DMS153 treated with DMSO at 0.1 percent for 48 hours (cell line): ENCODE measurements around the gene ZIC1.

ENCODE experiments used
- DNase-seq: peaks from one replicate; lab custom pipeline; 2025; ENCODE audit not compliant: unreplicated experiment; lab: John Stamatoyannopoulos, UW

Gene ZIC1

GRCh38 chr3:147394884-147395225 lies 14.3 kb upstream of the ZIC1 start:
- DNase-seq: no peak

DNA sequence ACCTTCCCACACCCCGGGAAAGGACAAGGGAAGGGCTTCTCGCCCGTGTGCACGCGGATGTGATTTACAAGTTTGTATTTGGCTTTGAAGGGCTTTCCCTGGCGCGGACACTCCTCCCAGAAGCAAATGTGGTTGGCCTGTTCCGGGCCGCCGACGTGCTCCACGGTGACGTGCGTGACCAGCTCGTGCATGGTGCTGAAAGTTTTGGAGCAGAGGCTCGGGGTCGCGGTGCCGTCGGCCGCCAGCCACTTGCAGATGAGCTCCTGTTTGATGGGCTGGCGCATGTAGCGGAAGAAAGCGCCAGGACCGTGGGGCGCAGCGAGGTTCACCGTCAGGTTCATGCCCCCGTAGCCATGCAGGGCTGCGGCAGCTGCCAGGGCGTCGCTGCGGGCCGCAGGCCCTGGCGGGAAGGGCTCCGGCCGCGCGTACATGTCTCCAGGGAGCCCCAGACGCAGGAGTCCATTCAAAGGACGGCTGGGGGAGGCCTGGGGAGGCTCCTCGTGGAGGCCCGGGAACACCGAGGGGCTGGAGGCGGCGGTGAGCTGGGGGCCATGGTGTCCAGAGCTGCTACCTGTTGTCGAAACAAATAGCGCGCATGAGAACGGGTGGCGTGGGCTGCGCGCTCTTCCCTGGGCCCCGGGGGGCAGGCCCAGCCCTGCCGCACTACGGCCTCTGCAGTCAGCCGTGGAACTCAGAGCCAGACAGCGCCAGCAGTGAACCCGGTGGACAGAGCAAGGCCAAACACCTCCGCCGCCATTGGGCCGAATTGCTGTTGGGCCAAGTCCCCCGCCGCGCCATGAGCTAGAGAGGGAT lies 13.1 kb upstream of the ZIC1 start:
- DNase-seq: no peak

DNA sequence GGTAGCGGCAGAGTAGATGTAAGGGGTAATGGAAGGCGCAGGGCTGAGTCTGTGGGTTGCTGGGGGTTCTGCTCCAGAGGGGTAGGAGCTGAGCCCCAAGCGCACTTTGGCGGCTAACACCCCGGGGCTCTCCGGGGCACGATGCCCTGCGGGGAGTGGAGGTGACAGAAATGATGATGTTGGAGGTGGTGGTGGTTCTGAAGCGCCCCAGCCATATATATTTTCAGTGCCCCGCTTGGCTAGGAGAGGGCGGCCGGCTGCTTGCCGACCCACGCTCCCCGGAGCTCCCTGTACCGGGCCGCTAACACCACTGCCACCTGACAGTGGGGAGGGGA lies 12.5 kb upstream of the ZIC1 start:
- no peak for DNase-seq

DNA sequence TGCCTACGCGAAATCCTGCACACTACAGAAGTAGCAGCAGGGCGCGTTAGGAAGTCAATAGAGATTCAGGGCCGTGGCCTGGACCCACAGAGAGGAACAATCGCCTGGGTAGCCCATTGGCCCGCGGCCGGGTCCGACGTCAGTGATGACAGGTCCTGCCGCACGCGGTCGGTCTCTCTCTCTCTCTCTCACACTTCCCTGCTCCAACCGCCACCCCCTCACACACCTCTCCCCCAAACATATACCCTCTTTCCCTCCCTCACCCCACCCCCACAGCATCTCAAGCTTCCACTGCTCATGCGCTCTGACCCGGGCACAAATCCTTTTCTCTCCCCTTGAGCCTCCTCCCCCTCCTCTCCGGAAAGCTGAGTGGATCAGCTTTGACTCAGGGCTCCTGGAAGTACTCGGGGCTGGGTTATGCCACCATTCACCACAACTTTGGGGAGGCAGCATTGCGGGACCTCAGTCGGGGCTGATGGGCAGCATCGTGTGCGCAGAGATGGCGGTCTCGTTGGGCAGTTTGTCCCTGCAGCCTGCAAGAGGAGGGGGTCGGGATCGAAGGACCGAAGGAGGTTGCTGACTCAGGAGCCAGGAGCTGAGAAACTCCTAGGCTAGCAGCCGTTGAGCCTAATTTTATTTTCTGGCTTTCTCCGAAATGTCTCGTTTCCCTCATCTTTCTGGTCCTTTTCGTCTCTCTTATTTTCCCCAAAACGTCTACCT lies 11.8 kb upstream of the ZIC1 start:
- DNase-seq: no peak

GRCh38 chr3:147397875-147398812 lies 11.0 kb upstream of the ZIC1 start:
- DNase-seq: no peak

- no peak for DNase-seq
Measured at GRCh38 chr3:147398813-147399534, 10.2 kb upstream of the ZIC1 start.

DNA sequence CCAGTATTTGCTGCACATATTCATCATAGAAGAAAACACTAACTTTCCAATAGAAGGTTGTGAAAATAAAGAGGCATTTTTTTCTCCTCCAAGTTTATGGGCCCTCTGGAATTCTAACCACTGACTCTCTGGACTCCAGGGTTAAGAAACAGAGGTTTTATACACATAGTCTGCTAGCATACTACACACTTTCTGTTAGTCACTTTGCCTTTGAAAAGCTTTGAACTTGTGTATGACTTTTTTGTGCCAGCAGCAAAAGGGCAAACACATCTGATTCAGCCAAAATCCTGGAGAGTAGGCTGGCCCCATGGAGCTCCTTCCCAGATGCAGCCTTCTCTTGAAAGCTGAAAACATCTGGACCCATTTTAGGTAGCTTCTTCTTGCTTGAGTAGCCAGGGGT lies 9.1 kb upstream of the ZIC1 start:
- no peak for DNase-seq

GRCh38 chr3:147400999-147401398 lies 8.2 kb upstream of the ZIC1 start:
- no peak for DNase-seq

DNA sequence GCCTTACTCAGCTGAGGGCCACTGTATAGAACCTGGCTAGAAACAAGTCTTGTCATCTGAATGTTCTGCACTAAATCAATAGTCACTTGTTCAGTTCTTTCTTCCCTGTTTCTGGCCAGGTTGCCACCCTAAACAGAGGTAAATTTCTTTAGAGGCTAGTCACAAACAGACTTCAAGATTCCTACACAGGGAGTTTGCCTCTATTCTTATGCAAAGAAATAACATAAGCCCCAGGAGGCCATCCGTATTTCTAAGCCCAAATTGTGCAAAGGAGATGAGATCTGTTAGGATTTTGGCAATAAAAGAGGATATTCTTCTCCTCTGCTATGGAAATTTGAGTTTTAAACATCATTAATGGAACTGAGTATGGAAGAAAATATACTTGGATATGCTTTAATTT lies 7.7 kb upstream of the ZIC1 start:
- no peak for DNase-seq

DNA sequence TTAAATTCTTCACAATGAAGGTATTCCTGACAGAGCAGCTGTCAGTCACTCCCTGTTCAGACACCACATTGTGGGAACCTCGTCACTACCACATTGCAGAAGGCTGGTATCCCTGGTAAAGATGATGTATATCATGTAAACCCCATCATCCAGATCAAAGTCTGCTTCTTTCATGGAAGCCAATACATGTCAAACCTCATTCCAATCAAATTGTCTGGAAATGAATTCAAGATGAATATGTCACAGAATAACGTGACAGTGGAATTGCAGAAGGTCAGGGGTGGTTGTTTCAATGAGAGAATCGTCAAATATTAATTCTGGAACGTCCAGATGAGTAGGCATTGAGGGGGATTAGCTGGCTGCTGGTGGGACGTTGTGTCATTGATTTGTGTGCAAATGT lies 7.0 kb upstream of the ZIC1 start:
- DNase-seq: no peak

- no peak for DNase-seq
Measured at GRCh38 chr3:147403511-147403910, 5.7 kb upstream of the ZIC1 start.

DNA sequence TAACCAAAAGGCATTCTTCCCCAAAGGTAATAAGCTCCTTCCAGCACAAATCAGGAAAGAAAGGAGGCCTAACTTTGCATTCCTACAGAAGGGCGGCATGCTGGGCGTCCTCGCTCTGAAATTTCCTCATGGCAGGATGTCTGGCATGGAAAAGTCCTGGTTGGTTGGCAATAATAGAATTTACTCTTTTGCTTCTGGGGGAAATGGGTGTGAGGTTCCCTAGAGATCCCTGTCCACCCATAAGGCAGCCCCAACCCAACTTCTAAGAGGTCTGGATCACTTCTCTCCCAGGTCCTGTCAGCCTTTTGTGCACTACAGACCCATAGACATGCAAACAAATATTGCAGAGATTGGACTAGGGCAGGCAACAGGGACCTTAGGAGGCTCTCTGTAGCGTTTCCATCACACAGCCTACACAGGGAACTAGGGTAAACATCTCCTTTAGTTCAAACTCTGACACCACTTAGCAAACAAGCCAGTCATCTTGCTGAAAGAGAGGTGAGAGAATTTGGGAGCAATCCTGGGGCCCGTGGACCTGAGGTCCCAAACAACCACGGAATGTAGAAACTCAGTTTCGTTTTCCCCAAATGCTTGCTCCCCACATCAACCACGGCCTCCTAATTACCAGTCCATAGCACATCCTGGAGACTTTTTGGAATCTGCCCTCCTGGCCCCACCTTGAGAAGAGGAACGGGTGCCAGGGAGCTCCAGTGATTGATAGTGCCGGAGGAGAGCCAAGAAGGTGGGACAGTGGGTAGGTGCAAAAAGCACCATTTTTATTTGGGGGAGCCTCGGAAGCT lies 5.0 kb upstream of the ZIC1 start:
- no peak for DNase-seq

DNA sequence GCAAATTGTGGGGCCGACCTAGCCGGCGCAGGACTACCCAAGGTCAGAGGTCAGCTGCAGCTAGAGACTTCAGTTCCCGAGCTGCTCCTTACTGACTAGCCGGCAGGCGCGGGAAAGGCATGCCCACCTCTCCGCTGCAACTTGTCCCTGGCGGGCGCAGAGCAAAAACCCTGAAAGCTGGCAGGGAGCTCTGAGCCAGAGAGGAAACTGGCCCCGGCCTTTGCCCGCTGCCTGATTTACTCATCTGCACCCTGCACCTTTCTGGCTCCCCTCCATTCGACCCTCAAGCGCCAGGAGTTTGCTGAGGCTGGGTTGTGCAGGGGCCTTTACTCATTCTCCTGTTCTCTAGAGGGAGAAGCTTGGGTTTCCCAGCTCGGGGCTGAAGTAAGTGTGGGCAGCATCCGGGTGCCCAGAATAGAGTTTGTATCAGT lies 4.3 kb upstream of the ZIC1 start:
- DNase-seq: no peak

DNA sequence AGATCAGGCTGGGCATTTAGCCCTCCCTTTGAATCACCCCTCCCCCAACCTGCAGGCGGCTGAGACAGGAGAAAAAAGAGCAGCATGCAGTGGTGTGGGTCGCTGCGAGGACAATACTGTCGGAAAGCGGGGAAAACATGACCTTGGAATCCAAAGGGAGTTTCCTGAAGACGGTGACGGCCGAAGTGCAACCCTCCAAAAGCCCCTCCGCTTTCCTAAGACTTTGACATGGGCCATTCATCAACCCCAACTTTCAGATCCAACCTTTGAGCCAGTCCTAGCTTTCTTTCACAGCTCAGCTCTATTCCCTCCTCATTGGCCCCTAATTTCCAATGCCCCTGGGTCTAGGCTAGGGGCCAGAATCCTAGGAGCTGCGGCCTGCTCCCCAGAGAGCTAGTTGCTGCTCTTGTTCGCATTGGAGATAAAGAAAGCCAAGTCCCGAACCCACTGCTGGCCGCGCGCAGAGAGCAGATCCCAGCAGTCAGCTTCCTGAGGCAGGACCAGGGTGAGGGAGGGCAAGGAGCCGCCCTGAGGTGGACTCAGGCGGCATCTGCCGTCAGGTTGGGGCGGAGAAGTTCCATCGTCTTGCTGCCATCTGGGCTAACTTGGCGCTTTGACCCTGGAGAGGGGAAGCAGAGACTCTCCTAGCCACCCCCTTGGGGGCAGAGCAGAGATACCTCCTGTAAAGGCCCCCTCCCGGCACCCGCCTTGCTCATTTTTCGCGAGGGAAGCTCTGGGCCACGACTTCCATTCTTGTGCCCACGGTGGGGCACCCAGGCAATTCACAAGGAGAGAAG lies 3.7 kb upstream of the ZIC1 start:
- no peak for DNase-seq

DNA sequence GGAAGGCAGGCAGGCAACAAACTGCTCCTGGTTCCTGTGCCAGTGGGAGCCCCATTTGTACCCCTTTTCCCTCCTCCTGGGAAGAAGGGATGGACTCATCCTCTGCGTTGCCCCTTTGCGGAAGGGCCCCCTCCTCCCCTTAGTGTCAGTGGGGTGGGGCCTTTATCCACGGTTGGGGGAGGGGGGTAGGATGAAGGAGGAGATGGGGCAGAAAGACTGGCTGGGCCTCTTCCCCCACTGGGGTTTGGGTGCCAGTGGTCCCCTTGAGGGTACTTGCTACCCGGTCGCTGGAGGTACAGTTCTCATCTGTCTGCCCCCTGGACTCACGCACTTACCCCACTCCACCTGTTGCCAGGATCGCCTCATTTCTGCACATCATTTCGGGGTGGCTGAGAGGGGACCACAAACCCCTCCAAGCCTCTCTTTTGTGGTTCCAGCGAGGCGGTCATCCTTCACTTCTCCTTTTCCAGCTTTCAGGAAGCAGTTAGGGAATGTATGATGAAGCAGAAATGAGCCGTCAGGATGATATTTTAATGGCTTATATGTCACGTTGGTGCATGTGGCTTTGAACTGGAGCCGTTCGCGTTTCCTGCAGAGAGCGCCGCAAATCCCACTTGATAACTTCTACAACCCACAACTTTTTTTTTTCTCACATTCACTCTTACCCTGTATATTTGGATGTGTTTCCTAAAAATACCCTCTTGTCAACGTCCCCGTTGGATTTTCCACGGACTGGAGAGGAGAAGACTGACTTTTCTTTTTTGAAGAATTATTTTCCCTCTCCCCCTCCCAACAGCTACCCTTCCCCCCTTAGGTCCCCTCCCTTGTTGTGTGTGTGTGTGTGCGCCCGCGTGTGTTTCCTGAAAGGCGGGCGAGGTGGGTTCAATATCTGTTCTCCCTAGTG lies 2.9 kb upstream of the ZIC1 start, which contains the start of gene ZIC4:
Gene ZIC4, minus strand, starts transcription at position 516 of the 904 bp plus-strand sequence. CDS start 3,746 bp downstream, outside the sequence.
- no peak for DNase-seq

DNA sequence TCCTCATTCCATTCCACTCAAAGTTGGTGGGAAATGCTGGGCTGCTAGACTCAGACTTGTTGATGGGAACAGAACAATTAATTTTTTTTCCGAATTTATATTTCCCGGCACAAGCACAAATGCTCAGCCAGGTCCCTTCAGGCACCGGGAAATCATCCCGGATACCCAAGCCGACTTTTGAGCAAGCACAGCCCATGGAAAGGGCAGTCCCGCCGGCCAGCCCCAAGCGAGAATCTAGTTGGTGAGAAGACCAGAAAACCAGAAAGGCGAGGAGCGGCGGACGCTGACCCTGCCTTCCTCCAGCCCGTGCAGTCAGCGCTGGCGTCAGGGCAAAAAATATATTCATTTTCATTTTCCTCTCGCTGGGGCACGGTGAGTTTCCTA lies 2.1 kb upstream of the ZIC1 start:
- DNase-seq: no peak

GRCh38 chr3:147407498-147408187 lies 1.5 kb upstream of the ZIC1 start:
- DNase-seq: no peak
